GM23338 (cell line): ENCODE results near the gene INPP5K.

Experiments used
- CREB1 ChIP-seq: fragments of 250-450 bp; sonication (Bioruptor Pico); IDR thresholded peaks from 2 replicates; pipeline ENCODE4 v1.5.0; 2020; ENCODE audit warnings: low read depth, mild to moderate bottlenecking, moderate library complexity
- EZH2 ChIP-seq: fragments of 200-600 bp; sonication (generic); IDR thresholded peaks from one replicate; pipeline ENCODE4 v1.8.0; 2017; ENCODE audit warnings: antibody characterized with exemption, mild to moderate bottlenecking, low read depth; ENCODE audit not compliant: unreplicated experiment
- EZH2phosphoT487 ChIP-seq: fragments of 200-600 bp; sonication (generic); IDR thresholded peaks from one replicate; pipeline ENCODE4 v1.8.1; 2018; ENCODE audit warnings: antibody characterized with exemption; ENCODE audit not compliant: unreplicated experiment
- JUNB ChIP-seq: IDR thresholded peaks from one replicate; pipeline ENCODE4 v1.6.1; 2016; ENCODE audit warnings: antibody characterized with exemption; ENCODE audit not compliant: unreplicated experiment
- POLR2AphosphoS5 ChIP-seq: IDR thresholded peaks from 2 replicates; pipeline ENCODE4 v1.6.1; 2016; ENCODE audit warnings: antibody characterized with exemption, low read depth
- STAT1 ChIP-seq: IDR thresholded peaks from one replicate; pipeline ENCODE4 v1.6.1; 2016; ENCODE audit warnings: antibody characterized with exemption; ENCODE audit not compliant: unreplicated experiment
- ZNF114 ChIP-seq: fragments of 250-450 bp; sonication (Bioruptor Pico); IDR thresholded peaks from 2 replicates; pipeline ENCODE4 v1.5.0; 2020; ENCODE audit warnings: mild to moderate bottlenecking, moderate library complexity
- TF ChIP-seq, protein P1 (sequence below), 2 experiments: fragments of 200-600 bp in 1 of 2; sonication (generic) in 1 of 2; conservative IDR thresholded peaks; 2 replicates each; pipeline versions ENCODE4 v1.5.1 to v1.6.1; 2016 to 2017; ENCODE audit warnings: antibody characterized with exemption in 2 of 2, low read depth in 2 of 2, mild to moderate bottlenecking in 2 of 2, moderate library complexity in 1 of 2
- TF ChIP-seq, protein P2 (sequence below): IDR thresholded peaks from one replicate; pipeline ENCODE4 v1.6.1; 2018; ENCODE audit warnings: antibody characterized with exemption; ENCODE audit not compliant: unreplicated experiment

DNA sequence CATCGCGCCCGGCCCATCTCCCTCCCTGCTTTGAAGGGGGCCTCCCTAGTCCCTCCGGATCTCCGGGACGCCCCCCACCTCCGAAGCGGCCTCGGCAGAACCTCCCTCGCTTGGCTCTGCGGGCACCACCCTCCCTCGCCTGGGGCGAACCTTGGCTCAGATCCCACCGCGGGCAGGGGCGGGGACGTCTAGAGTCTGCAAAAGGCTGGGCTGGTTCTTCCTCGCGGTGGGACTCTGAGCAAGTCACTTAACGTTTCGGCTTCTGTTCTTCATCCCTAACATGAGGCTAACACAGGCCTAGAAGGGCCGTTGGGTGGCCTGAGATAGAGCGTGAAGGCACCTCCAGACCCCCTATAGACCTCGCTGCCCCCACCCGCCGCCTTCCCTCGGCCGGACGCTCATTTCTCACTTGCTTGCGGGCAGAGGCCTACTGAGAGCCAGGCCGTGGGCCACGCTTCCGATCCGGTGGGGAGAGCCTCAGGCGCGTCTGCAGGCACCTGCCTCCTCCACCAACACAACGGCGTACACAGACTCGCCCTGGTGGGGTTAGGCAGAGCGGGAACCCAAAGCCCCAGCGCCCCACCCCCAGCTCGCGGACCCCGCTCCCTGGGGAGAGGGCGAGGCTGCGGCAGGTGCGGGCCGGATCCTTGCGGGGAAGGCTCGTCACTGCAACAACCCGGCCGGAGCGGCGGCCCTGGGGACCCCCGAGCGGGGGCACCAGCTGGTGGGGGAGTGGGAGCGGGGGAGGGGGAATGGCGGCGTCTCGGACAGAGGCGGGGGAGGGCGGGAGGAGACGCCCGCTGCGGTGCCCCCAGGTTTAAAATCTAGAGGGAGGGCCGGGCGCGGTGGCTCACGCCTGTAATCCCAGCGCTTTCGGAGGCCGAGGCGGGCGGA lies 29.4 kb downstream of the INPP5K start:
- TF ChIP-seq, protein P1, sequence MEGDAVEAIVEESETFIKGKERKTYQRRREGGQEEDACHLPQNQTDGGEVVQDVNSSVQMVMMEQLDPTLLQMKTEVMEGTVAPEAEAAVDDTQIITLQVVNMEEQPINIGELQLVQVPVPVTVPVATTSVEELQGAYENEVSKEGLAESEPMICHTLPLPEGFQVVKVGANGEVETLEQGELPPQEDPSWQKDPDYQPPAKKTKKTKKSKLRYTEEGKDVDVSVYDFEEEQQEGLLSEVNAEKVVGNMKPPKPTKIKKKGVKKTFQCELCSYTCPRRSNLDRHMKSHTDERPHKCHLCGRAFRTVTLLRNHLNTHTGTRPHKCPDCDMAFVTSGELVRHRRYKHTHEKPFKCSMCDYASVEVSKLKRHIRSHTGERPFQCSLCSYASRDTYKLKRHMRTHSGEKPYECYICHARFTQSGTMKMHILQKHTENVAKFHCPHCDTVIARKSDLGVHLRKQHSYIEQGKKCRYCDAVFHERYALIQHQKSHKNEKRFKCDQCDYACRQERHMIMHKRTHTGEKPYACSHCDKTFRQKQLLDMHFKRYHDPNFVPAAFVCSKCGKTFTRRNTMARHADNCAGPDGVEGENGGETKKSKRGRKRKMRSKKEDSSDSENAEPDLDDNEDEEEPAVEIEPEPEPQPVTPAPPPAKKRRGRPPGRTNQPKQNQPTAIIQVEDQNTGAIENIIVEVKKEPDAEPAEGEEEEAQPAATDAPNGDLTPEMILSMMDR (conservative IDR thresholded peaks at IDR 0.05; ENCODE audit: low read depth in 2 of 2) = no peak
- TF ChIP-seq EZH2phosphoT487 (no peak), STAT1 (no peak), CREB1 (CRISPR knock-in tag) (no peak), POLR2AphosphoS5 (peak; percentile 20; the same call in 1 of the 2 replicates), EZH2 (peak; percentile 36), JUNB (no peak), ZNF114 (no peak)
- TF ChIP-seq, protein P2, sequence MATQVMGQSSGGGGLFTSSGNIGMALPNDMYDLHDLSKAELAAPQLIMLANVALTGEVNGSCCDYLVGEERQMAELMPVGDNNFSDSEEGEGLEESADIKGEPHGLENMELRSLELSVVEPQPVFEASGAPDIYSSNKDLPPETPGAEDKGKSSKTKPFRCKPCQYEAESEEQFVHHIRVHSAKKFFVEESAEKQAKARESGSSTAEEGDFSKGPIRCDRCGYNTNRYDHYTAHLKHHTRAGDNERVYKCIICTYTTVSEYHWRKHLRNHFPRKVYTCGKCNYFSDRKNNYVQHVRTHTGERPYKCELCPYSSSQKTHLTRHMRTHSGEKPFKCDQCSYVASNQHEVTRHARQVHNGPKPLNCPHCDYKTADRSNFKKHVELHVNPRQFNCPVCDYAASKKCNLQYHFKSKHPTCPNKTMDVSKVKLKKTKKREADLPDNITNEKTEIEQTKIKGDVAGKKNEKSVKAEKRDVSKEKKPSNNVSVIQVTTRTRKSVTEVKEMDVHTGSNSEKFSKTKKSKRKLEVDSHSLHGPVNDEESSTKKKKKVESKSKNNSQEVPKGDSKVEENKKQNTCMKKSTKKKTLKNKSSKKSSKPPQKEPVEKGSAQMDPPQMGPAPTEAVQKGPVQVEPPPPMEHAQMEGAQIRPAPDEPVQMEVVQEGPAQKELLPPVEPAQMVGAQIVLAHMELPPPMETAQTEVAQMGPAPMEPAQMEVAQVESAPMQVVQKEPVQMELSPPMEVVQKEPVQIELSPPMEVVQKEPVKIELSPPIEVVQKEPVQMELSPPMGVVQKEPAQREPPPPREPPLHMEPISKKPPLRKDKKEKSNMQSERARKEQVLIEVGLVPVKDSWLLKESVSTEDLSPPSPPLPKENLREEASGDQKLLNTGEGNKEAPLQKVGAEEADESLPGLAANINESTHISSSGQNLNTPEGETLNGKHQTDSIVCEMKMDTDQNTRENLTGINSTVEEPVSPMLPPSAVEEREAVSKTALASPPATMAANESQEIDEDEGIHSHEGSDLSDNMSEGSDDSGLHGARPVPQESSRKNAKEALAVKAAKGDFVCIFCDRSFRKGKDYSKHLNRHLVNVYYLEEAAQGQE = no peak
